Activated T-cell treated with anti-CD3 and anti-CD28 coated beads, Interleukin-2, amount 50 U/mL, for 48 hours (primary cell): ENCODE data around the gene MPV17L.
"Not testable (repeated sequence)": the region's sequence is repeated elsewhere in the genome, so short reads cannot be mapped to it uniquely, and the experiment has no call there.

Source experiments
- DNase-seq, 2 experiments: peaks; one replicate each; pipeline ENCODE4 v3.0.0-alpha.2; 2020

The MPV17L gene

DNA sequence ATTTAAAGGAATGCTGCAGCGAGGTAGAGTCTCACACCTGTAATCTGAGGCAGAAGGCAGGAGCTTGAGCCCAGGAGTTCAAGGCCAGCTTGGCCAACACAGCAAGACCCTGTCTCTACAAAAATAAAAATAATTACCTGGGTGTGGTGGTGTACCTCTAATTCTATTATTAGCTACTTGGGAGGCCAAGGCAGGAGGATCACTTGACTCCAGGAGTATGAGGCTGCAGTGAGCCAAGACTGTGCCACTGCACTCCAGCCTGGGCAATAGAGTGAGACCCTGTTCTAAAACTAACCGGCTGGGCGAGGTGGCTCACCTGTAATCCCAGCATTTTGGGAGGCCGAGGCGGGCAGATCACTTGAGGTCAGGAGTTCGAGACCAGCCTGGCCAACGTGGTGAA is 57.7 kb downstream of the MPV17L start:
- DNase-seq: not testable (repeated sequence)

DNA sequence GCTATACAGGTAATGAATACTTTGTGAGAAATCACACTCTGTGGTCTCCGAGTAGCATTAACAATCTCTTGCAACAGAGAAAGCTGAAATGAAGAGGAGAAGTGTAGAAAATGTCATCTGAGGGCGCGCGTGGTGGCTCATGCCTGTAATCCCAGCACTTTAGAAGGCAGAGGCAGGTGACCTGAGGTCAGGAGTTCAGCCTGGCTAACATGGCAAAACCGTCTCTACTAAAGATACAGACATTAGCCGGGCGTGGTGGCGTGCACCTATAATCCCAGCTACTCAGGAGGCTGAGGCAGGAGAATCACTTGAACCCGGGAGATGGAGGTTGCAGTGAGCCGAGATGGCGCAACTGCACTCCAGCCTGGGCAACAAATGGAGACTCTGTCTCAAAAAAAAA is 59.4 kb downstream of the MPV17L start:
- DNase-seq: not testable (repeated sequence)

DNA sequence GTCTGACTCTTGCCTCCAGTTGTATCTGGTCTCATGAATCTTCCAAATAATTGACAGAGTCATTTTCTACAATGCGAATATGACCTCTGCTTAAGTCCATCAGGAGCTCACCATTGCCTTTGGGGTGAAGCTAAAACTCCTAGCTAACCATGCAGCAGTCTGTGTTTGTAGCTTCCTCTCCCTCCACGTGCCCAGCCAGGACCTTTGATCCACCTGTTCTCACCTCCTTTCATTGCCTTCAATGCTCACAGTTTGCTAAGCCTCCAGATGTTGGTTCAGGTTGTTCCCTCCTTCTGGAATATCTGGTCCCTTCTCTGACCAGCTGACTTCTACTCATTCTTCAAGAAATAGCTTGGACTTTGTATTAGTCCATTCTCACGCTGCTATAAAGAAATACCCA is 61.8 kb downstream of the MPV17L start:
- no peak for DNase-seq

DNA sequence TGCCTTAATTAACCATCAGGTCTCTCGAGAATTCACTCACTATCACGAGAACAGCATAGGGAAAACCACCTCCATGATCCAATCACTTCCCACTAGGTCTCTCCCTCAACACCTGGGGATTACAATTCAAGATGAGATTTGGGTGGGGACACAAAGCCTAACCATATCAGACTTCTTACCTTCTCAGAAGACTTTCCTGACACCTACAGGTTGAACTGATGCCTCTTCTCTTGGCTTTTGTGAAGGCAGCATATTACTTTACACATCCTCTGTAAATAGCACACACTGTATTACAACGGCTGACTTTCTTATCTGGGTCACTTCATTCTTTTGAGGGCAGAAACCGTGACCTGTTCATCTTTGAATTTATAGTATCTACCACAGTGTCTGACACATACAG is 62.4 kb downstream of the MPV17L start:
- no peak for DNase-seq

DNA sequence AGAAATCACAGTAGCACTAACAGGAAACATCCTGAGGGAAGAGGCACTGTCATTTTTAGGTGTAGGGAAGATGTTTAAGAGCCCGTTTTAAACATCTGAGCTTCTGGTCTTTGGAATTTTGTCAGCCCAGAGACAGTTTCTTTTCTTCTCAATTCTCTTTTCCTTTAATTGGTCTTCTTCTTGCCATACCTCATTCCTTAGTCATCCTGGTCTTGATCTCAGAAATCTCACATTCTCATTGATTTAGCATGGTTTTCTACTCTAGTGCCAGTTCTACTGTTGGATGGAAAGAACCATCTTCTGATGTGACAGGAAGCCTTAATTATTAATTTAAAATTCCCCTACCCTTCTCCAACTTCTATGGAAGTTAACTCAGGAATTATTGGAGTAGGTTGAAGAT is 64.2 kb downstream of the MPV17L start:
- DNase-seq: no peak

DNA sequence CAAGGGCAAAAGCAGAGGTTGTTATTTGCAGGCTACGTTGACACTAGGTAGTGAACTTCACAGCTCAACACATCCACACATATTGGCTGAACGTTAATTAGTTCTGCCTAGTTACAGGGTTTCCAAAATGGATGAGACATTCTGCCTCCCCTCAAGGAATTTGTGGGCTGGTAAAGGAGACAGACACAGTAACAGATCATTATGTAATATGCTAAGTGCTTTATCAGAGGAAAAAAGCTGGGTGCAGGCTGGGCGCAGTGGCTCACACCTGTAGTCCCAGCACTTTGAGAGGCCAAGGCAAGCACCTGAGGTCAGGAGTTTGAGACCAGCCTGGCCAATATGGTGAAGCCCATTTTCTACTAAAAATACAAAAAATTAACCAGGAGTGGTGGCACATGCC is 65.0 kb downstream of the MPV17L start:
- DNase-seq: no peak

DNA sequence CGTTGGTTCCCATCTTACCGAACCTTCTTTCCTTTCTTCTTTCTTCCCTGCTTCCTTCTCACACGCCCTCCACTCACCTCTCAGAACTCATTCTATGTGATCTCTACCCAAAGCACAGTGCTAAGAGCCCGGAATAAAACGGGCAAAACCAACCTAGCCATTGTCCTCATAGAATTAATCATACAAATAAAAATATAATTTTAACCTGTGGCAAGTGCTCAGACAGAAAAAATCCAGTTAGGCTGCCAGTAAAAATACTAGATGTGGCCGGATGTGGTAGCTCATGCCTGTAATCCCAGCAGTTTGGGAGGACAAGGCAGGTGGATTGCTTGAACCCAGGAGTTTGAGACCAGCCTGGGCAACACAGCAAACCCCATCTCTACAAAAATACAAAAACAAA is 65.8 kb downstream of the MPV17L start:
- no peak for DNase-seq
